Loucy (cell line): ENCODE measurements around the gene RTEL1.

Experiments used
- H2AFZ ChIP-seq: fragments of 200-600 bp; sonication (generic); 2 replicates; pipeline ENCODE4 v1.6.0; 2016; ENCODE audit warnings: antibody characterized with exemption, mild to moderate bottlenecking, low read length, moderate library complexity
- H3F3A ChIP-seq: fragments of 200-600 bp; 2 replicates; pipeline ENCODE4 v1.6.0; 2016; ENCODE audit warnings: antibody characterized with exemption, low read depth, mild to moderate bottlenecking
- H3K27me3 ChIP-seq: fragments of 200-600 bp; sonication (generic); 2 replicates; pipeline ENCODE4 v1.6.1; 2014; ENCODE audit warnings: low read length, mild to moderate bottlenecking; ENCODE audit not compliant: insufficient read depth, poor library complexity, severe bottlenecking
- H3K36me3 ChIP-seq: fragments of 200-600 bp; sonication (generic); 2 replicates; pipeline ENCODE4 v1.6.1; 2016; ENCODE audit warnings: low read length; ENCODE audit not compliant: insufficient read depth
- H3K4me1 ChIP-seq: fragments of 200-600 bp; sonication (generic); 2 replicates; pipeline ENCODE4 v1.5.1; 2014; ENCODE audit warnings: low read length, mild to moderate bottlenecking; ENCODE audit not compliant: insufficient read depth, poor library complexity, severe bottlenecking
- H3K4me2 ChIP-seq: fragments of 200-600 bp; sonication (generic); 2 replicates; pipeline ENCODE4 v1.6.0; 2014; ENCODE audit warnings: antibody characterized with exemption, low read length, low read depth, mild to moderate bottlenecking; ENCODE audit not compliant: poor library complexity, severe bottlenecking
- H3K4me3 ChIP-seq: fragments of 200-600 bp; sonication (generic); 2 replicates; pipeline ENCODE4 v1.5.1; 2014; ENCODE audit warnings: low read length, mild to moderate bottlenecking, mixed read lengths; ENCODE audit not compliant: poor library complexity, severe bottlenecking
- H3K79me2 ChIP-seq: fragments of 200-600 bp; sonication (generic); 2 replicates; pipeline ENCODE4 v1.6.1; 2014; ENCODE audit warnings: low read length; ENCODE audit not compliant: insufficient read depth
- H3K9ac ChIP-seq: fragments of 200-600 bp; sonication (generic); 2 replicates; pipeline ENCODE4 v1.6.0; 2014; ENCODE audit warnings: mild to moderate bottlenecking, low read depth, low read length, moderate library complexity; ENCODE audit not compliant: poor library complexity, severe bottlenecking
- H3K9me2 ChIP-seq: fragments of 200-600 bp; sonication (generic); replicated peaks from 2 replicates; pipeline ENCODE4 v1.6.1; 2016; ENCODE audit warnings: low read depth, low read length, mixed read lengths
- H3K9me3 ChIP-seq: fragments of 200-600 bp; sonication (generic); 2 replicates; pipeline ENCODE4 v1.6.1; 2014; ENCODE audit warnings: mild to moderate bottlenecking, antibody characterized with exemption, low read length, low read depth; ENCODE audit not compliant: insufficient read depth
- H4K20me1 ChIP-seq: fragments of 200-600 bp; sonication (generic); 2 replicates; pipeline ENCODE4 v1.6.0; 2014; ENCODE audit warnings: antibody characterized with exemption, low read length, mild to moderate bottlenecking; ENCODE audit not compliant: insufficient read depth, poor library complexity, severe bottlenecking
- CTCF ChIP-seq: fragments of 200-600 bp; sonication (generic); conservative IDR thresholded peaks from 2 replicates; pipeline ENCODE4 v1.5.1; 2014; ENCODE audit warnings: mild to moderate bottlenecking, antibody characterized with exemption, low read length
- EZH2phosphoT487 ChIP-seq: fragments of 200-600 bp; IDR thresholded peaks from 2 replicates; pipeline ENCODE4 v1.6.1; 2018; ENCODE audit warnings: antibody characterized with exemption, mild to moderate bottlenecking, moderate library complexity, borderline replicate concordance

The RTEL1 gene

DNA sequence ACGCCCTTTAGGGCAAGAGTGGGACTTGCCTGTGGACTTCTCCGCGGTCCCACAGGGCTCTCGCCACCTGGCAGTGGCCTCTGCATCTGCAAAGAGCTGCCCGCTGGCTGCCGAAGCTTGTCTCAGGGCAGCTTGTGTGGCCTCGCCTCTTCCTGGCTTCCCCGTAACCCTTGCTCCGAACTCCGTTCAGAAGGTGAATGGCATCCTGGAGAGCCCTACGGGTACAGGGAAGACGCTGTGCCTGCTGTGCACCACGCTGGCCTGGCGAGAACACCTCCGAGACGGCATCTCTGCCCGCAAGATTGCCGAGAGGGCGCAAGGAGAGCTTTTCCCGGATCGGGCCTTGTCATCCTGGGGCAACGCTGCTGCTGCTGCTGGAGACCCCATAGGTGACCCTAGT, 3.0 kb downstream of the RTEL1 start:
- peak overlapping the region; percentile 18 for H3K4me2 ChIP-seq
- peaks cover 17% of the 10 kb centered on the region for H3K4me1 ChIP-seq
- H3K79me2 ChIP-seq = peaks cover 26% of the 10 kb centered on the region
- no peak for TF ChIP-seq CTCF
- TF ChIP-seq EZH2phosphoT487 = no peak
- H3F3A ChIP-seq = no peaks in the 10 kb centered on the region
- H4K20me1 ChIP-seq = peaks cover 8% of the 10 kb centered on the region
- H3K4me3 ChIP-seq = no peak overlapping the region
- H3K27me3 ChIP-seq = no peaks in the 10 kb centered on the region
- H2AFZ ChIP-seq = no peak overlapping the region
- no peaks in the 10 kb centered on the region for H3K9me2 ChIP-seq
- no peaks in the 10 kb centered on the region for H3K9me3 ChIP-seq
- H3K36me3 ChIP-seq = peaks cover 2% of the 10 kb centered on the region; the same call in 1 of the 2 replicates
- no peak overlapping the region for H3K9ac ChIP-seq

- no peaks in the 10 kb centered on the region for H3K9me2 ChIP-seq
- peaks cover 8% of the 10 kb centered on the region for H4K20me1 ChIP-seq
- no peak overlapping the region for H3K4me2 ChIP-seq
- H3K9ac ChIP-seq = no peak overlapping the region
- peaks cover 26% of the 10 kb centered on the region for H3K79me2 ChIP-seq
- no peak overlapping the region for H3K4me3 ChIP-seq
- H2AFZ ChIP-seq = no peak overlapping the region
- no peaks in the 10 kb centered on the region for H3K9me3 ChIP-seq
- TF ChIP-seq CTCF (no peak), EZH2phosphoT487 (no peak)
- no peaks in the 10 kb centered on the region for H3K27me3 ChIP-seq
- H3F3A ChIP-seq = no peaks in the 10 kb centered on the region
- peaks cover 16% of the 10 kb centered on the region for H3K4me1 ChIP-seq
- peaks cover 9% of the 10 kb centered on the region; the same call in 1 of the 2 replicates for H3K36me3 ChIP-seq
These were observed 4.1 kb downstream of the RTEL1 start for GRCh38 chr20:63661959-63662812.

GRCh38 chr20:63662813-63663189, 4.7 kb downstream of the RTEL1 start:
- Histone ChIP-seq H3K9me3 (no peaks in the 10 kb centered on the region), H3K4me1 (peaks cover 10% of the 10 kb centered on the region), H3K36me3 (peaks cover 15% of the 10 kb centered on the region; the same call in 1 of the 2 replicates), H3F3A (no peaks in the 10 kb centered on the region), H3K9ac (no peak overlapping the region), H4K20me1 (peaks cover 8% of the 10 kb centered on the region), H3K79me2 (peaks cover 26% of the 10 kb centered on the region), H3K4me2 (no peak overlapping the region), H2AFZ (no peak overlapping the region), H3K9me2 (no peaks in the 10 kb centered on the region), H3K4me3 (no peak overlapping the region), H3K27me3 (no peaks in the 10 kb centered on the region)
- TF ChIP-seq CTCF = no peak
- TF ChIP-seq EZH2phosphoT487 = no peak
